Measurements from ENCODE around the gene ADAMTS16.

GRCh38 chr5:5100635-5101034 is 39.5 kb upstream of the ADAMTS16 start:
- TF ChIP-seq EZH2 (optimal IDR thresholded peaks at IDR 0.05; ENCODE audit: low read depth, low read length), result no peak
- TF ChIP-seq EZH2phosphoT487 (IDR thresholded peaks at IDR 0.05; ENCODE audit: low read length), result no peak

All from MM.1S (cell line).